Measurements from ENCODE around the gene ADA.

- TF ChIP-seq POLR2A (IDR thresholded peaks at IDR 0.05): no peak
- no peak for TF ChIP-seq CTCF (IDR thresholded peaks at IDR 0.05)
Measured at GRCh38 chr20:44626278-44626677, 25.2 kb downstream of the ADA start.
